DMS114 treated with DMSO at 0.1 percent for 48 hours (cell line): ENCODE measurements around the gene FADS3.

Experiments used
- DNase-seq: peaks from one replicate; lab custom pipeline; 2025; ENCODE audit not compliant: unreplicated experiment; lab: John Stamatoyannopoulos, UW

Gene FADS3

DNA sequence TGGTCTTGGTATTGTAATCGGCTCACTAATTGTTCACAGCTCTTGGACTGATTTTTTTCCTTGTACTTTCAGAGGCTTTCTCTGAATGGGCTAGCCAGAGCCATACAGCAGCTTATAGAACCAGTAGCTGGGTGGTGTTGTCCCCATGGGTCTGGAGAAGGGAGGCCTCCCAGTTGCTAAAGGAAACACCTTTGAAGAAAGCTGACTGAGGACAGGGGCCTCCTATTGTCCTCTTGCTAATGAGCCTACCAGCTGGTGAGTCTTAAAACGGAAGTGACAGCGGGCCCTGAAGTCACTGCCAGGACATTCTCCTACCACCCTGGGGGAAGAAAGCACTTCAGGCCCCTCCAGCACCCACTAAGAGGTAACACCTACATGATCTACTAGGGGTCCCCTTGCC is 9.9 kb downstream of the FADS3 start:
- DNase-seq, result no peak

DNA sequence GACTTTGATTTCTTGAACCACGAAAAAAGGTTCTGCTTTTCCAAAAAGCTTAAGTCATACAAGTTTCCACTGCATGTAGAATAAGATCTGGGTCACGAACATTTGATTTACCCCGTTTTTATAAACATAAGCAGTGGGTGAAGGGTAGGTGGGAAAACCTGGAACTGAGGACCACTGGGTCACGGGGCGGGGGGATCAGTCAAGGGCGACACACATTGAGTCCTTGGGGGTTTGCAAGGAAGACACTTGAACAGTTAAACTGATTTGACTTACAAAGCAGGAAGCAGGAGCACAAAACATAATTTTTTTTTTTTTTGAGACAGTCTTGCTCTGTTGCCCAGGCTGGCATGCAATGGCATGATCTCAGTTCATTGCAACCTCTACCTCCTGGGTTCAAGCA is 10.9 kb downstream of the FADS3 start:
- no peak for DNase-seq

DNA sequence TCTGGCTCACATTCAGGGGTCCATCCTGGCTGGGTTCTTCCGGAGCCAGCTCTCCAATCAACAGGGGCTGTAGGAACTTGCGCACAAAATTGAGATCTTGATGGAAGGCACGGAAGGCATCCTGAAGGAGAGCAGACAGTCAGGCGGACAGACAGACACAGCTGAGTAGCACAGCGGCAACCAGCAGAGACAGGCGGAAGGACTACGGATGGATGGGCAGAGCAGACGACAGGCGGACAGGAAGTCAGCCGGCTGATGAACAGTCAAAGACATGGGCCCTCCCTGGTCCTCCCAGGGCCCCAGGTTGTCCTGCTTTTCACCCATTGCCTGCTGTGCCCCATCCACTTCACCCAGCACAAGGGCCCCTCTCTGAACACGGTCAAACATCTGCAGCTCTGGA is 11.3 kb downstream of the FADS3 start:
- DNase-seq, result no peak

DNA sequence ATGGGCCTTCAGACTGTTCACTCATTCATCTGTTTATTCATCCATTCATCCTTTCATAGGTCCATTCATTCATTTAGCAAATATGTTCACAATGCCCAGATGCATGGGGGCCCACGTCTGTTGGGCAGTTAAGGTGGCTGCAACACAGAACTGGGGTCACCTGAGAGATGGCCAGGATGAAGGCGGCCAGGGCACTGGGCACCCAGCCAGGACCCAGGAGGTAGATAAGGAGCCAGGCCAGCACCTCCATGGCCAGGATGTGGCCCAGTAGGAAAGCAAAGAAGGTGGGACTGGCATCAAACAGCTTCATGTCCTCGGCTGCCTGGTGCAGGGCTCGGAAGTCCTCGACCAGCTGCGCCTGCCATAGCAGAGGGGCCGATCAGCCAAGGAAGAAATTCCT is 12.2 kb downstream of the FADS3 start:
- DNase-seq, result no peak

- DNase-seq, result no peak
Observed at GRCh38 chr11:61875698-61876097, 15.6 kb downstream of the FADS3 start.

GRCh38 chr11:61874853-61875252 is 16.5 kb downstream of the FADS3 start:
- no peak for DNase-seq

DNA sequence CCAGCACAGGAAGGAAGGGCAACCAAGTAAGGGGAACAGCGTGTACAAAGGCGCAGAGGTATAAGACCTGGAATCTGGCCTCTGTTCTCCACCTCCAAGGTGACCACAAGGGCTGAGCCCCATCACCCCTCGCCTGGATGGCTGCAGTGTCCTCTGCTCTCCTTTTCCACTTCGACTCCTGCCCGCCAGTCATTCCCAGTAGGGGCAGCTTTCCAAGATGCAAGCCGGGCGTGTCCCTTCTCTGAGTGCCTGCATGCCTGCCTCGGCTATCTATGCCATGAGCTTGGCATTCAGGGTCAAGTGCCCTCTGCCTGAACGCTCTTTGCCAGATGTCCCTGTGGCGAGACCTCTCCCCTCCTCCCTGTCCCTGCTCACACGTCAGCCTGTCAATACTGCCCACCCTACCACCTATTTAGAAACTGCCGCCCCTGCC is 17.0 kb downstream of the FADS3 start:
- DNase-seq, result no peak

GRCh38 chr11:61873588-61874376 is 17.6 kb downstream of the FADS3 start:
- no peak for DNase-seq

DNA sequence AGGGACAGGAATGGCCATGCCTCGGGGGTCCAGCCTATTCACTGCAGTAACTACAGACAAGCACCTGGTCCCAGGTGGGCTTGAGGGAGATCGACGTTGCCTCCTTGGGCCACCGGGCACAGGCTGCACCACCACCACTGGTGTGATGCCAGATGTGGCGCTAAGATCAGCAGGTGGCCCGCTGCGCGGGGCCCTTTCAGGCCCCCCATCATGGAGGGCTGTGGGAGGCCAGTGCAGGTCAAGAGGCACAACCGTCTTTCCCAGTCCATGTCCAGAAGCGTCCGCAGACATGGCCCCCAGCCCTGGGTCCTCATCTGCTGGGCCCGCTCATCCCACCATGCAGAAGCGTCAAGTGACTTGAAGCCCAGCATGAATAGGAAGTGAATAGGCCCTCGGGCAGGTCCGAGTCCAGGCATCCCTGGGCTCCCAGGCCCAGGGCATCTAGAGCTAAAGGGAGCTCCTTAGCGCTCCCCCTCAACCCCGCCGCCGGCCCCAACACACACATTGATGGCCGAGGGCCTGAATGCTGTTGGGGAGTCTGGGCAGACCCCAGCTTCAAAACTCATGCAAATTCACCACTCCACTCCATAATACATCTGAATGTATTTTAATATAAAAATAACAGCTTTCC is 18.3 kb downstream of the FADS3 start:
- no peak for DNase-seq

GRCh38 chr11:61871158-61871597 is 20.2 kb downstream of the FADS3 start:
- no peak for DNase-seq

DNA sequence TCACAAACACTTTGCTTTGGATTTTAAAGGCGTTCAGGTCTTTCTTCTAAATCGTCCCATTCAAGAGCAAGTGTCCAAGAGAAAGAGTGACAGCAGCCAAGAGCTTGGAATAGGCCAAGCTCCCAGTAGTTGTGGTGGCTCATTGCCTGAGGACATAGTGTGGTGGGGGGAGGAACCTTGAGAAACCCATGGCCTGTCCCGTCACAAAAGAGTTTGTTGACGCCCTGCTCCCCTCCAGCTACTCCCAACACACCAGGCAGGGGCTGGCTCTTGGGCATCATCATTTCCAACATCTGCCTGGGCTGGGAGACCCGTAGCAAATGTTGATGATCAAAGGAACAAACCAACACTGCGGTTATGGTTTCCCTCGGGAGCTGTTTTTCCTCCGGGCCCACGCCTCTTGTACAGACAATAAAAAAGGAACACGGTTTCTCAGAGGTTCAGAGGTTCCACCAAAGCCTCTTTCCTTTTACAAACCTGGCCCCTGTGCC is 20.8 kb downstream of the FADS3 start:
- DNase-seq, result no peak

GRCh38 chr11:61869708-61870451 is 21.5 kb downstream of the FADS3 start:
- no peak for DNase-seq

DNA sequence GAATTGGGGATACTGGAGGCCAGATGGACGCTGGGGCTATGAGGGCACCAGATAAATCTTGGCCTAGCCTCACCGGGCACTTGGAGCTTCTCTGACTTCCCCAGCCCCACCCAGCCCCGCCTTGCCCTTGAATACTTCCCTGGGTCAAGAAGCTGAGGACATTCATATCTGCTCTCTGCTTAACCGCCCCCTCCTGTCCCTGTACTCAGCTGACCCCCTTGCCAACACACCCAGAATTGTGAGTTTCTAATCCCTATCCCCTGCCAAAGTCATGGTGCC is 22.0 kb downstream of the FADS3 start:
- no peak for DNase-seq

DNA sequence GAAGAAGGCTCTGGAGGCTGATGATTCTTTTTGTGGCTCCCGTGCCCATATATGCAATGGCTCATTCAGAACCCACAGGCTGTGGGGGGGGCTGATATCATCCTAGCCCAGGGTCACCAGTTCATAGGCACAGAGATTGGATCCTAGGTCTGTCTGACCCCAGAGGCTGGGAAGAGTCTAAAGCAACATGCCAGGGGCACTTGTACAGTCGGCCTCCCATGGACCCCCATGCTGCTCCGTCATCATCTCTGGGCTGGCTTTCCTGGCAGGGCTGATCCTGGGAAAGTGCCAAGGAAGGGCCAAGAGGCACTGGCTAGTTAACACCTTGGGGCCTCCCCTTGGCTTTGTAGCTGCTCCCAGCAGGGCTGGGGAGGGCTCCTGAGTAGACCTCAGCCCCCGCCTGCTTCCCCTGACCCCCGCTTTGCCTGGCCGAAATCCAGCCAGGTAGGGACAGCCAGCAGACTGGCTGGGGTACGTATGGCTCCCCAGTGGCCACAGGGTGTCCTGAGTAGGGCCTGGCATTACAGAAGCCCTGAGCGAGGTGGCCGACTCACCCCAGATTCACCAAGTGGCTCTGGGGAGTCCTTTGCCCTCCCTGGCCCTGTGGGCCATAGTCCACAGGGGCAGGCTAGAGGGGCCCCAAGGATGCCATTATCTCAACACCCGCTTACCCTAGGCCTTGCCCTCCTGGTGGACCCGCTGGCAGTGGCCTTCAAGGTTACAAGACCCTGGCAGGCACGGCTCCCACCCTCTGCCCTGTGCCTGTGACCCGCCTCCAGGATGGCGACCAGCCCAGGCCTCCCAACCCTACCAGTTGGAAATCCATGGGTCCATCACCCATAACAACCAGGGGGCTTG is 22.5 kb downstream of the FADS3 start:
- DNase-seq, result no peak

DNA sequence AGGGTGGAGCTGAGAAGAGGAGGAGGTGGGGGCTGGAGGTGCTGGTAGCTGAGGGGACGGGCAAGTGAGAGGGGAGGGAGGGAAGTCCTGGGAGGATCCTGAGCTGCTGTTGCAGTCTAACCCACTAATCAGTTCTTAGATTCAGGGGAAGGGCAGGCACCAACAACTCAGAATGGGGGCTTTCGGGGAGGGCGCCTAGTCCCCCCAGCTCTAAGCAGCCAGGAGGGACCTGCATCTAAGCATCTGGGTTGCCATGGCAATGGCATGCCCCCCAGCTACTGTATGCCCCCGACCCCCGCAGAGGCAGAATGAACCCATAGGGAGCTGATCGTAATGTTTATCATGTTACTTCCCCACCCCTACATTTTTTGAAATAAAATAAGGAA is 24.4 kb downstream of the FADS3 start:
- DNase-seq, result no peak

GRCh38 chr11:61866231-61866957 is 25.0 kb downstream of the FADS3 start:
- DNase-seq, result no peak

GRCh38 chr11:61864814-61865775 is 26.2 kb downstream of the FADS3 start:
- DNase-seq, result no peak

- DNase-seq, result no peak
Observed at GRCh38 chr11:61863548-61864081, 27.7 kb downstream of the FADS3 start.
